Heart left ventricle (tissue), 16 donors: ENCODE results near the gene HIPK2. TPM values are rescaled to one million over a fixed set of nuclear protein-coding genes. Genes with fewer than 3 reads are reported as not detected.

Source experiments
- ATAC-seq, 4 donors: fragments of 200-7000 bp; cut with Tn5 transposase; one replicate each; pipeline ENCODE4 v1.9.1; 2020 to 2022; ENCODE audit warnings: moderate library complexity in 4 of 4, mild to moderate bottlenecking in 3 of 4, moderate number of reproducible peaks in 1 of 4
- DNase-seq, 5 donors: peaks; one replicate each; pipeline ENCODE4 v3.0.0-alpha.2; 2020
- H3K27ac ChIP-seq, 12 donors: fragments of 200-600 bp; sonication (generic) in 4 of 12; one replicate each; pipeline versions ENCODE4 v1.5.0 to v1.8.0; 2016 to 2022; ENCODE audit warnings: mild to moderate bottlenecking in 2 of 12
- H3K27me3 ChIP-seq, 9 donors: fragments of 200-600 bp; sonication (generic) in 2 of 9; one replicate each; pipeline versions ENCODE4 v1.5.1 to v1.8.0; 2016 to 2022; ENCODE audit warnings: mild to moderate bottlenecking in 3 of 9
- H3K36me3 ChIP-seq, 9 donors: fragments of 200-600 bp; sonication (generic) in 2 of 9; one replicate each; pipeline versions ENCODE4 v1.5.0 to v1.8.0; 2018 to 2022; ENCODE audit warnings: mild to moderate bottlenecking in 2 of 9
- H3K4me1 ChIP-seq, 12 donors: fragments of 200-600 bp; sonication (generic) in 4 of 12; one replicate each; pipeline versions ENCODE4 v1.5.0 to v1.8.0; 2016 to 2022; ENCODE audit warnings: mild to moderate bottlenecking in 3 of 12
- H3K4me3 ChIP-seq, 12 donors: fragments of 200-600 bp; sonication (generic) in 4 of 12; one replicate each; pipeline versions ENCODE4 v1.5.0 to v1.8.0; 2017 to 2022; ENCODE audit warnings: mild to moderate bottlenecking in 9 of 12, moderate library complexity in 4 of 12
- H3K9me3 ChIP-seq, 12 donors: fragments of 200-600 bp; sonication (generic) in 4 of 12; one replicate each; pipeline versions ENCODE4 v1.5.0 to v1.8.0; 2016 to 2022; ENCODE audit warnings: mild to moderate bottlenecking in 1 of 12
- POLR2A ChIP-seq, 2 donors: fragments of 450-650 bp; IDR thresholded peaks; one replicate each; pipeline ENCODE4 v1.6.1; 2017; ENCODE audit warnings: antibody characterized with exemption in 2 of 2, mild to moderate bottlenecking in 2 of 2, moderate library complexity in 2 of 2
- WGBS, 4 donors: extraction: QIAGEN DNeasy Blood & Tissue Kit in 2 of 4; methylation state at CpG; one replicate each; pipeline versions ENCODE4 v1.1.5 to v1.1.7; 2013 to 2018; 5-methylcytosine and 5-hydroxymethylcytosine counted together
- intact Hi-C, 10 donors: fragments of 100-400 bp; cut with DNase I; formaldehyde crosslinking; loops; one replicate each; pipeline versions ENCODE4 v1.11.1 to v1.14.2; 2022
- polyA plus RNA-seq, 2 donors: library from polyadenylated mRNA; stranded (reverse); fragments of 200-250 nt; gene quantifications; one replicate each; pipeline ENCODE4 v1.2.3, GENCODE V29; 2013
- total RNA-seq, 9 donors: library from RNA; depleted of rRNA in 2 of 9; stranded (reverse); fragments of >200 nt in 2 of 9; fragmentation: NEBNext Ultra II Directional in 3 of 9; extraction: Animal tissue kit (Norgen Biotek cat#: 25700) in 3 of 9; gene quantifications; one replicate each; pipeline versions ENCODE4 v1.1.0 to v1.2.4, GENCODE V29; 2016 to 2023
- TF ChIP-seq, protein P1 (sequence below), 12 donors: fragments of 200-600 bp; sonication (generic) in 4 of 12; IDR thresholded peaks; one replicate each; pipeline versions ENCODE4 v1.5.0 to v1.8.0; 2018 to 2022; ENCODE audit warnings: antibody characterized with exemption in 12 of 12, mild to moderate bottlenecking in 5 of 12
- donor health status: ischemic (EF 13 %, LVEDD 7.1; RV severe dilation, severe dysfunction).
- donor health status: healthy with polysubstance abuse.
- donor health status: DM: no; HTN: yes; CAD: no.
- donor health status: DM: no; HTN: no; CAD: no.
- donor health status: ischemic (EF 25% LVEDD 6.9; RV normal size, moderate dysfunction).
- donor health status: ischemic (EF 25% LVEDD 5.7; RV mildly dilated, moderate dysfunction).
- donor health status: healthy.
- donor health status: DM: yes; HTN: yes; CAD: no.
- donor health status: ischemic (EF 35%, LVEDD 5.7; RV mildly dilated, moderate dysfunction).
- donor health status: nonischemic (EF 11% LVEDD 7.7; RV severe dilation, severe dysfunction).
- donor health status: DM: yes; HTN: yes; CAD: no.
- donor health status: PGD.
- donor health status: ischemic (EF 29% LVEDD 5.4; RV normal size, mild dysfunction).
- donor health status: nonischemic (EF 23%, LVEDD 6.1; RV moderate dilation, normal function).

HIPK2 gene
- total and polyA plus RNA-seq, 11 donors: 43.2 to 244 (median 143) TPM

DNA sequence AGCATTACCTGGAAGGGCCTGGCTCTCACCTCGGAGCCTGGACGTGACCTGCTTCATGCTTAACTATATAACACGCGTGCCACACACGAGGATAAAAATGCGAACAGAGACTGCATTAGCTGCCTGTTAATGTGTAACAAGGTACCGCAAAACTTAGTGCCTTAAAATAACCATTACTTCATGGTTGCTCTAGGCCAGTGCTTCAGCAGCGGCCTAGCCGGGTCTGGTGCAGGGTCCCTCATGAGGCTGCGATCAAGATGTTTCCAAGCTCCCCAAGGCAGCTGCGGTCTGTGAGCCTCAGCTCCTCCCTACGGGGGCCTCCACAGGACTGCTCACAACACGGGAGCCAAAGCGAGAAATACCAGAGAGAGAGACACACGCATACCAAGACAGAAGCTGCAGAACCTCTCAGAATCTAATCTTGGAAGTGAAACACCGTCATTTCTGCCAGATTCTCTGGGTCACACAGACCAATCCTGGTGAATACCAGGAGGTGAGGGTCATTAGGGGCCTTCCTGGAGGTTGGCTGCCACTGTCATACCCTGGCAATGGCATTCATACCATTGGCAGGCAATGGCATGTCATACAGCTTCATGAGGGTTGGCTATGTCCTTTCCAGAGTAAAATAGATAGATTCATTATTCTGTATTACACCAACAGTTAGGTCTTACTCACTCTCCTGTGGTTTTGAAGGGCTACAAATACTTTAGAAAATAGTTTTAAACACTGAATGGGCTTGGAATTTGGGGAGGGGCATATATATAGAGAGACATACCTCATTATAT is 94.5 kb downstream of the HIPK2 start:
- Histone ChIP-seq H3K9me3 (peaks cover 0 to 14% (median 4%) of the 10 kb centered on the region in 12 donors), H3K4me1 (peaks cover 20 to 77% (median 59%) of the 10 kb centered on the region in 12 donors), H3K36me3 (peaks cover 0 to 5% (median 0%) of the 10 kb centered on the region in 9 donors), H3K4me3 (no peak overlapping the region), H3K27ac (peak overlapping the region; percentile 59 to 95 (median 87)), H3K27me3 (no peaks in the 10 kb centered on the region)
- peak in 3 of 4 donors; percentile 16 to 23 (median 23) for ATAC-seq
- no peak for DNase-seq
- 51 to 64% (median 58%) methylated on average over 16 of the region's 16 CpGs for WGBS, 4 donors
- intact Hi-C loops: loop anchor here in 1 of 10 donors (5.0 kb wide), 1 partner anchor 49 kb away; no protein-coding TSS in a partner anchor
- TF ChIP-seq POLR2A (IDR thresholded peaks at IDR 0.05): no peak
- TF ChIP-seq, protein P1, sequence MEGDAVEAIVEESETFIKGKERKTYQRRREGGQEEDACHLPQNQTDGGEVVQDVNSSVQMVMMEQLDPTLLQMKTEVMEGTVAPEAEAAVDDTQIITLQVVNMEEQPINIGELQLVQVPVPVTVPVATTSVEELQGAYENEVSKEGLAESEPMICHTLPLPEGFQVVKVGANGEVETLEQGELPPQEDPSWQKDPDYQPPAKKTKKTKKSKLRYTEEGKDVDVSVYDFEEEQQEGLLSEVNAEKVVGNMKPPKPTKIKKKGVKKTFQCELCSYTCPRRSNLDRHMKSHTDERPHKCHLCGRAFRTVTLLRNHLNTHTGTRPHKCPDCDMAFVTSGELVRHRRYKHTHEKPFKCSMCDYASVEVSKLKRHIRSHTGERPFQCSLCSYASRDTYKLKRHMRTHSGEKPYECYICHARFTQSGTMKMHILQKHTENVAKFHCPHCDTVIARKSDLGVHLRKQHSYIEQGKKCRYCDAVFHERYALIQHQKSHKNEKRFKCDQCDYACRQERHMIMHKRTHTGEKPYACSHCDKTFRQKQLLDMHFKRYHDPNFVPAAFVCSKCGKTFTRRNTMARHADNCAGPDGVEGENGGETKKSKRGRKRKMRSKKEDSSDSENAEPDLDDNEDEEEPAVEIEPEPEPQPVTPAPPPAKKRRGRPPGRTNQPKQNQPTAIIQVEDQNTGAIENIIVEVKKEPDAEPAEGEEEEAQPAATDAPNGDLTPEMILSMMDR (IDR thresholded peaks at IDR 0.05): no peak

GRCh38 chr7:139682136-139683013 is 95.4 kb downstream of the HIPK2 start:
- TF ChIP-seq, protein P1 (IDR thresholded peaks at IDR 0.05): no peak
- no peak for TF ChIP-seq POLR2A (IDR thresholded peaks at IDR 0.05)
- Histone ChIP-seq H3K4me3 (no peak overlapping the region), H3K9me3 (peaks cover 0 to 16% (median 4%) of the 10 kb centered on the region in 12 donors), H3K27ac (peak overlapping the region; percentile 59 to 95 (median 87)), H3K27me3 (no peaks in the 10 kb centered on the region), H3K4me1 (peaks cover 20 to 67% (median 52%) of the 10 kb centered on the region in 12 donors), H3K36me3 (peaks cover 0 to 5% (median 0%) of the 10 kb centered on the region in 9 donors)
- DNase-seq (no peak), ATAC-seq (peak in 3 of 4 donors; percentile 8 to 29 (median 11))
- intact Hi-C loops: loop anchor here in 1 of 10 donors (5.0 kb wide), 1 partner anchor 50 kb away; no protein-coding TSS in a partner anchor
- 59 to 70% (median 62%) methylated on average over 9 of the region's 9 CpGs for WGBS, 4 donors

GRCh38 chr7:139681812-139682135 is 96.0 kb downstream of the HIPK2 start:
- H3K36me3 ChIP-seq: peaks cover 0 to 5% (median 0%) of the 10 kb centered on the region in 9 donors
- H3K27me3 ChIP-seq: no peaks in the 10 kb centered on the region
- 53 to 68% (median 63%) methylated on average over 4 of the region's 4 CpGs for WGBS, 4 donors
- intact Hi-C loops: loop anchor here in 1 of 10 donors (5.0 kb wide), 1 partner anchor 51 kb away; no protein-coding TSS in a partner anchor
- peak overlapping the region in 11 of 12 donors; percentile 77 to 95 (median 88) for H3K27ac ChIP-seq
- no peak overlapping the region for H3K4me3 ChIP-seq
- H3K9me3 ChIP-seq: peaks cover 0 to 16% (median 4%) of the 10 kb centered on the region in 12 donors
- TF ChIP-seq, protein P1 (IDR thresholded peaks at IDR 0.05): no peak
- no peak for TF ChIP-seq POLR2A (IDR thresholded peaks at IDR 0.05)
- DNase-seq: no peak
- H3K4me1 ChIP-seq: peaks cover 20 to 62% (median 52%) of the 10 kb centered on the region in 12 donors
- ATAC-seq: peak in 2 of 4 donors; percentile 5 to 6
